Stomach (tissue), 9 donors: ENCODE results near the gene WDR1. TPM values are rescaled to one million over a fixed set of nuclear protein-coding genes. Genes with fewer than 3 reads are reported as not detected.

ENCODE experiments used
- DNase-seq, 2 donors: peaks; one replicate each; pipeline versions ENCODE4 v3.0.0 to v3.0.0-alpha.2; 2013 to 2019
- H3K27ac ChIP-seq, 5 donors: fragments of 200-600 bp in 4 of 5; sonication (generic) in 4 of 5; one replicate each; pipeline ENCODE4 v1.5.1; 2013 to 2019; ENCODE audit warnings: mild to moderate bottlenecking in 1 of 5, moderate library complexity in 1 of 5
- H3K27me3 ChIP-seq, 3 donors: fragments of 200-600 bp; sonication (generic); one replicate each; pipeline ENCODE4 v1.5.1; 2017 to 2019; ENCODE audit warnings: mixed run types in 1 of 3
- H3K36me3 ChIP-seq, 4 donors: fragments of 200-600 bp; sonication (generic); 1 replicate in 3 of 4; 2 replicates in 1 of 4; pipeline ENCODE4 v1.5.1; 2016 to 2019
- H3K4me1 ChIP-seq, 4 donors: fragments of 200-600 bp; sonication (generic); one replicate each; pipeline ENCODE4 v1.5.1; 2016 to 2019
- H3K4me3 ChIP-seq, 4 donors: fragments of 200-600 bp; sonication (generic) in 3 of 4; one replicate each; pipeline ENCODE4 v1.5.1; 2016 to 2019; ENCODE audit warnings: mild to moderate bottlenecking in 1 of 4
- H3K9me3 ChIP-seq, 4 donors: fragments of 200-600 bp; sonication (generic); one replicate each; pipeline ENCODE4 v1.5.1; 2016 to 2019
- CTCF ChIP-seq, 7 experiments: fragments of 450-650 bp in 4 of 7; fragments of 200-600 bp in 3 of 7; sonication (generic) in 3 of 7; IDR thresholded peaks; one replicate each; pipeline ENCODE4 v1.5.1; 2016 to 2019; ENCODE audit warnings: antibody characterized with exemption in 7 of 7, control low read depth in 2 of 7, mild to moderate bottlenecking in 1 of 7
- EP300 ChIP-seq: sonication (generic); formaldehyde crosslinking; IDR thresholded peaks from one replicate; pipeline ENCODE4 v1.6.1; 2017; ENCODE audit warnings: antibody characterized with exemption
- POLR2A ChIP-seq, 4 donors: fragments of 450-650 bp; IDR thresholded peaks; one replicate each; pipeline ENCODE4 v1.6.1; 2016; ENCODE audit warnings: antibody characterized with exemption in 4 of 4, control low read depth in 2 of 4, mild to moderate bottlenecking in 1 of 4, moderate library complexity in 1 of 4
- POLR2AphosphoS5 ChIP-seq, 3 donors: sonication (generic); formaldehyde crosslinking; IDR thresholded peaks; one replicate each; pipeline ENCODE4 v1.6.1; 2016; ENCODE audit warnings: antibody characterized with exemption in 3 of 3
- WGBS, 5 donors: extraction: QIAGEN DNeasy Blood & Tissue Kit in 3 of 5; methylation state at CpG; one replicate each; pipeline versions ENCODE4 v1.1.5 to v1.1.7; 2013 to 2018; 5-methylcytosine and 5-hydroxymethylcytosine counted together
- intact Hi-C: fragments of 100-400 bp; cut with DNase I; formaldehyde crosslinking; loops from one replicate; pipeline ENCODE4 v1.15.1; 2023; ENCODE audit warnings: low total_unique reads
- polyA plus RNA-seq, 3 donors: library from polyadenylated mRNA; stranded (reverse); fragments of 200-250 nt; gene quantifications; one replicate each; pipeline ENCODE4 v1.2.3, GENCODE V29; 2013
- total RNA-seq, 5 donors: library from RNA; depleted of rRNA; stranded (reverse); fragments of >200 nt; gene quantifications; one replicate each; pipeline versions ENCODE4 v1.1.0 to v1.2.3, GENCODE V29; 2014 to 2016
- donor health status: healthy with polysubstance abuse.
- donor health status: Bipolar disorder and iron deficiency.
- donor health status: healthy.

WDR1 gene
- total and polyA plus RNA-seq, 8 donors = 52.4 to 167 (median 110) TPM

- peak overlapping the region in 3 of 5 donors; percentile 5 to 35 (median 25) for H3K27ac ChIP-seq
- intact Hi-C loops = loop anchor here (10.0 kb wide), 1 partner anchor 382 kb away; no protein-coding TSS in a partner anchor
- H3K36me3 ChIP-seq = no peaks in the 10 kb centered on the region
- H3K27me3 ChIP-seq = no peaks in the 10 kb centered on the region
- no peak overlapping the region for H3K4me3 ChIP-seq
- no peaks in the 10 kb centered on the region for H3K9me3 ChIP-seq
- TF ChIP-seq EP300 (no peak), POLR2AphosphoS5 (IDR thresholded peaks at IDR 0.05) (no peak), POLR2A (IDR thresholded peaks at IDR 0.05) (no peak), CTCF (IDR thresholded peaks at IDR 0.05) (no peak)
- 36 to 64% (median 48%) methylated on average over 7 of the region's 7 CpGs for WGBS, 5 donors
- H3K4me1 ChIP-seq = peaks cover 6 to 37% (median 28%) of the 10 kb centered on the region in 4 donors
- DNase-seq = peak; percentile 58 to 67
Measured at GRCh38 chr4:10162341-10163000, 45.9 kb upstream of the WDR1 start.

GRCh38 chr4:10161840-10162239 lies 45.2 kb upstream of the WDR1 start:
- intact Hi-C loops = loop anchor here (10.0 kb wide), 1 partner anchor 383 kb away; no protein-coding TSS in a partner anchor
- DNase-seq = no peak
- H3K27ac ChIP-seq = peak overlapping the region in 1 of 5 donors; percentile 5
- no peaks in the 10 kb centered on the region for H3K27me3 ChIP-seq
- 79 to 96% (median 92%) methylated on average over 6 of the region's 6 CpGs for WGBS, 5 donors
- no peak overlapping the region for H3K4me3 ChIP-seq
- H3K36me3 ChIP-seq = no peaks in the 10 kb centered on the region
- no peaks in the 10 kb centered on the region for H3K9me3 ChIP-seq
- H3K4me1 ChIP-seq = peaks cover 6 to 37% (median 28%) of the 10 kb centered on the region in 4 donors
- TF ChIP-seq POLR2A (IDR thresholded peaks at IDR 0.05) (no peak), CTCF (IDR thresholded peaks at IDR 0.05) (no peak)

GRCh38 chr4:10161146-10161545 lies 44.5 kb upstream of the WDR1 start:
- Histone ChIP-seq H3K36me3 (no peaks in the 10 kb centered on the region), H3K4me1 (peaks cover 6 to 37% (median 28%) of the 10 kb centered on the region in 4 donors), H3K9me3 (no peaks in the 10 kb centered on the region), H3K27ac (no peak overlapping the region), H3K4me3 (no peak overlapping the region), H3K27me3 (no peaks in the 10 kb centered on the region)
- no peak for DNase-seq
- no peak for TF ChIP-seq EP300
- TF ChIP-seq POLR2A (IDR thresholded peaks at IDR 0.05) = no peak
- no peak for TF ChIP-seq CTCF (IDR thresholded peaks at IDR 0.05)
- TF ChIP-seq POLR2AphosphoS5 (IDR thresholded peaks at IDR 0.05) = no peak
- intact Hi-C loops = loop anchor here (10.0 kb wide), 1 partner anchor 384 kb away; no protein-coding TSS in a partner anchor
- WGBS, 5 donors = 31 to 56% (median 43%) methylated on average over 3 of the region's 3 CpGs

GRCh38 chr4:10160281-10160856 lies 43.8 kb upstream of the WDR1 start:
- H3K27me3 ChIP-seq = no peaks in the 10 kb centered on the region
- no peak for TF ChIP-seq POLR2A (IDR thresholded peaks at IDR 0.05)
- TF ChIP-seq EP300 = no peak
- TF ChIP-seq POLR2AphosphoS5 (IDR thresholded peaks at IDR 0.05) = no peak
- peak in 4 of 7 experiments; percentile 16 to 40 (median 28) for TF ChIP-seq CTCF (IDR thresholded peaks at IDR 0.05)
- no peak overlapping the region for H3K4me3 ChIP-seq
- DNase-seq = peak in 1 of 2 donors; percentile 57
- H3K9me3 ChIP-seq = no peaks in the 10 kb centered on the region
- 40 to 63% (median 50%) methylated on average over 7 of the region's 7 CpGs for WGBS, 5 donors
- H3K27ac ChIP-seq = no peak overlapping the region
- intact Hi-C loops = loop anchor here (10.0 kb wide), 1 partner anchor 384 kb away; no protein-coding TSS in a partner anchor
- H3K36me3 ChIP-seq = no peaks in the 10 kb centered on the region
- peaks cover 6 to 37% (median 28%) of the 10 kb centered on the region in 4 donors for H3K4me1 ChIP-seq
